GM12878 (cell line): Measurements from ENCODE around the gene DHX38. TPM values are rescaled to one million over a fixed set of nuclear protein-coding genes. Genes with fewer than 3 reads are reported as not detected.
A peak's percentile ranks its signal among the peaks of the same experiment; 100 is the strongest.

Experiments used
- ATAC-seq: fragments of 200-7000 bp; cut with Tn5 transposase; 3 replicates; pipeline ENCODE4 v1.9.1; 2020; ENCODE audit warnings: mild to moderate bottlenecking, moderate library complexity
- BruUV-seq: library from RNA; stranded (reverse); fragments of 400-500 nt; replicated peaks from 2 replicates; lab custom pipeline; 2021; lab: Mats Ljungman, UMichigan
- CTCF ChIA-PET: fragments of 300-600 bp; sonication (Branson Sonifier 250); formaldehyde crosslinking; extraction: SDS; loops from one replicate; lab custom pipeline; 2021; ENCODE audit warnings: inconsistent platforms; lab: Yijun Ruan, JAX
- POLR2A ChIA-PET: fragments of 350-600 bp; formaldehyde crosslinking; extraction: SDS; loops from one replicate; lab custom pipeline; 2021; ENCODE audit warnings: inconsistent platforms; lab: Charles Lee
- RAD21 ChIA-PET: fragments of 300-600 bp; sonication (Branson Sonifier 250); formaldehyde crosslinking; loops from one replicate; lab custom pipeline; 2023; ENCODE audit warnings: antibody characterized with exemption; ENCODE audit not compliant: unreplicated experiment; lab: Charles Lee
- SMC1A ChIA-PET: fragments of 300-600 bp; sonication (Branson Sonifier 250); formaldehyde crosslinking; loops from one replicate; lab custom pipeline; 2023; ENCODE audit not compliant: unreplicated experiment, uncharacterized antibody; lab: Charles Lee
- DNase-seq: peaks from one replicate; pipeline ENCODE4 v3.0.0-alpha.2; 2011; ENCODE audit warnings: low read depth, low spot score
- FAIRE-seq: peaks from 3 replicates; lab custom pipeline; 2011; peaks lifted over from hg19 to GRCh38; lab: Jason Lieb, UNC
- H2AFZ ChIP-seq: 2 replicates; pipeline ENCODE4 v1.6.0; 2011; ENCODE audit warnings: low read depth, low read length, control low read depth; ENCODE audit not compliant: control insufficient read depth
- H3K27ac ChIP-seq: 2 replicates; pipeline ENCODE4 v1.5.1; 2011; ENCODE audit warnings: control low read depth; ENCODE audit not compliant: control insufficient read depth, insufficient read depth
- H3K27me3 ChIP-seq, 2 experiments: replicated peaks in 1 of 2; 2 replicates each; pipeline versions ENCODE4 v1.6.0 to v1.6.1; 2011; ENCODE audit warnings: low read length in 1 of 2; ENCODE audit not compliant: control insufficient read depth in 2 of 2, insufficient read depth in 2 of 2
- H3K36me3 ChIP-seq, 2 experiments: 2 replicates each; pipeline ENCODE4 v1.5.1; 2011; ENCODE audit warnings: low read length in 1 of 2; ENCODE audit not compliant: control insufficient read depth in 2 of 2, insufficient read depth in 2 of 2
- H3K4me1 ChIP-seq: 2 replicates; pipeline ENCODE4 v1.6.1; 2011; ENCODE audit warnings: mild to moderate bottlenecking, low read length, moderate library complexity, mixed read lengths; ENCODE audit not compliant: control insufficient read depth, insufficient read depth
- H3K4me2 ChIP-seq: 2 replicates; pipeline ENCODE4 v1.6.0; 2011; ENCODE audit warnings: control low read depth; ENCODE audit not compliant: control insufficient read depth, insufficient read depth
- H3K4me3 ChIP-seq: fragments of 200-600 bp; sonication (generic); 2 replicates; pipeline ENCODE4 v1.5.1; 2016
- H3K79me2 ChIP-seq: 2 replicates; pipeline ENCODE4 v1.6.0; 2011; ENCODE audit warnings: low read length; ENCODE audit not compliant: control insufficient read depth, insufficient read depth
- H3K9ac ChIP-seq: 2 replicates; pipeline ENCODE4 v1.8.0; 2011; ENCODE audit warnings: low read length, control low read depth, mixed read lengths; ENCODE audit not compliant: control insufficient read depth, insufficient read depth
- H3K9me3 ChIP-seq: replicated peaks from 3 replicates; pipeline ENCODE4 v1.5.1; 2011; ENCODE audit warnings: mild to moderate bottlenecking, low read length; ENCODE audit not compliant: control insufficient read depth, insufficient read depth
- H4K20me1 ChIP-seq: 2 replicates; pipeline ENCODE4 v1.6.0; 2011; ENCODE audit not compliant: control insufficient read depth, insufficient read depth
- EP300 ChIP-seq, 2 experiments: fragments of 150-350 bp in 1 of 2; IDR thresholded peaks; 2 replicates each; pipeline ENCODE4 v1.6.1; 2011 to 2012; ENCODE audit warnings: low read depth in 2 of 2, low read length in 2 of 2, borderline replicate concordance in 1 of 2, improper control_type of control experiment in 1 of 2, inconsistent platforms in 1 of 2; ENCODE audit not compliant: control insufficient read depth in 1 of 2
- ESRRA ChIP-seq: IDR thresholded peaks from 2 replicates; pipeline ENCODE4 v1.6.1; 2012; ENCODE audit warnings: mild to moderate bottlenecking, low read length, improper control_type of control experiment
- FOS ChIP-seq: IDR thresholded peaks from 3 replicates; pipeline ENCODE4 v1.6.1; 2011; ENCODE audit warnings: borderline replicate concordance; ENCODE audit not compliant: insufficient read length; ENCODE audit errors: extremely low read depth
- IKZF1 ChIP-seq: fragments of 450-650 bp; conservative IDR thresholded peaks from 2 replicates; pipeline ENCODE4 v1.6.1; 2017; ENCODE audit warnings: antibody characterized with exemption, mild to moderate bottlenecking
- JUND ChIP-seq: IDR thresholded peaks from 2 replicates; pipeline ENCODE4 v1.6.1; 2012; ENCODE audit warnings: low read depth, mild to moderate bottlenecking, low read length, improper control_type of control experiment, moderate library complexity
- MEF2A ChIP-seq: IDR thresholded peaks from 2 replicates; pipeline ENCODE4 v1.6.1; 2011; ENCODE audit warnings: low read depth, mild to moderate bottlenecking, low read length, moderate library complexity; ENCODE audit not compliant: insufficient read depth
- MEF2B ChIP-seq: fragments of 450-650 bp; IDR thresholded peaks from 2 replicates; pipeline ENCODE4 v1.6.1; 2018; ENCODE audit warnings: mild to moderate bottlenecking, moderate library complexity; ENCODE audit not compliant: partially characterized antibody, poor library complexity, severe bottlenecking
- NFYA ChIP-seq: IDR thresholded peaks from 2 replicates; pipeline ENCODE4 v1.6.1; 2011; ENCODE audit warnings: low read depth, mild to moderate bottlenecking, low read length, improper control_type of control experiment, borderline replicate concordance
- NR2F1 ChIP-seq: fragments of 450-650 bp; conservative IDR thresholded peaks from 2 replicates; pipeline ENCODE4 v1.6.1; 2017; ENCODE audit warnings: mild to moderate bottlenecking
- RAD21 ChIP-seq: IDR thresholded peaks from 2 replicates; pipeline ENCODE4 v1.6.1; 2011; ENCODE audit warnings: mild to moderate bottlenecking, low read depth, low read length, moderate library complexity; ENCODE audit not compliant: insufficient read depth
- RB1 ChIP-seq: fragments of 450-650 bp; formaldehyde crosslinking; IDR thresholded peaks from 2 replicates; pipeline ENCODE4 v1.6.1; 2017; ENCODE audit warnings: mild to moderate bottlenecking, borderline replicate concordance
- RUNX3 ChIP-seq: IDR thresholded peaks from 2 replicates; pipeline ENCODE4 v1.6.1; 2012; ENCODE audit warnings: low read length, inconsistent platforms
- ZBED1 ChIP-seq: IDR thresholded peaks from 2 replicates; pipeline ENCODE4 v1.6.1; 2016; ENCODE audit warnings: borderline replicate concordance
- ZNF207 ChIP-seq: fragments of 450-650 bp; IDR thresholded peaks from 2 replicates; pipeline ENCODE4 v1.6.1; 2014; ENCODE audit warnings: antibody characterized with exemption, mild to moderate bottlenecking, borderline replicate concordance
- ZNF24 ChIP-seq: fragments of 450-650 bp; IDR thresholded peaks from 2 replicates; pipeline ENCODE4 v1.6.1; 2017; ENCODE audit warnings: antibody characterized with exemption, mild to moderate bottlenecking
- WGBS: methylation state at CpG from one replicate; pipeline ENCODE4 v1.1.6; 2016; ENCODE audit warnings: low lambda C conversion rate; ENCODE audit not compliant: insufficient replicate concordance, insufficient coverage; ENCODE audit errors: missing lambda C conversion rate; 5-methylcytosine and 5-hydroxymethylcytosine counted together
- in situ Hi-C: fragments of 300-500 bp; cut with MboI; formaldehyde crosslinking; loops from 9 replicates; pipeline ENCODE4 v1.14.3; 2018; ENCODE audit warnings: mixed read lengths
- intact Hi-C: fragments of 100-400 bp; cut with micrococcal nuclease; formaldehyde crosslinking; loops from one replicate; pipeline ENCODE4 v1.14.2; 2022; ENCODE audit not compliant: unreplicated experiment
- polyA plus RNA-seq, 11 experiments: library from polyadenylated mRNA; depleted of rRNA in 4 of 11; unstranded in 6 of 11; stranded (reverse) in 5 of 11; fragments of >200 nt; fragmentation: Nextera tagmentation in 4 of 11; fragmentation: Illumina TruSeq in 1 of 11; extraction: Ambion mirVana in 4 of 11; extraction: Trizol in 1 of 11; gene quantifications; 1 replicate in 1 of 11; 2 replicates in 10 of 11; pipeline versions ENCODE4 v1.2.1 to v1.2.3, GENCODE V29; 2011 to 2016; ENCODE audit warnings: inconsistent platforms in 2 of 11, missing spikeins in 2 of 11, low read depth in 1 of 11
- total RNA-seq, 4 experiments: library from RNA; depleted of rRNA in 3 of 4; stranded (reverse); fragments of >200 nt in 3 of 4; fragmentation: Illumina TruSeq in 1 of 4; extraction: Trizol in 1 of 4; gene quantifications; 2 replicates each; pipeline versions ENCODE4 v1.2.1 to v1.2.3, GENCODE V29; 2013 to 2021
- TF ChIP-seq, protein P1 (sequence below): fragments of 450-650 bp; IDR thresholded peaks from 2 replicates; pipeline ENCODE4 v1.6.1; 2018; ENCODE audit warnings: borderline replicate concordance, mild to moderate bottlenecking; ENCODE audit not compliant: partially characterized antibody
- TF ChIP-seq, protein P2 (sequence below): fragments of 450-650 bp; conservative IDR thresholded peaks from 2 replicates; pipeline ENCODE4 v1.6.1; 2017; ENCODE audit warnings: mild to moderate bottlenecking, moderate library complexity

DHX38 gene
- total and polyA plus RNA-seq, 10 of the 15 experiments (the other 5 are each of a cell fraction or from before 2014, with no cell fraction given): 2.1 to 67.8 (median 43.2) TPM

DNA sequence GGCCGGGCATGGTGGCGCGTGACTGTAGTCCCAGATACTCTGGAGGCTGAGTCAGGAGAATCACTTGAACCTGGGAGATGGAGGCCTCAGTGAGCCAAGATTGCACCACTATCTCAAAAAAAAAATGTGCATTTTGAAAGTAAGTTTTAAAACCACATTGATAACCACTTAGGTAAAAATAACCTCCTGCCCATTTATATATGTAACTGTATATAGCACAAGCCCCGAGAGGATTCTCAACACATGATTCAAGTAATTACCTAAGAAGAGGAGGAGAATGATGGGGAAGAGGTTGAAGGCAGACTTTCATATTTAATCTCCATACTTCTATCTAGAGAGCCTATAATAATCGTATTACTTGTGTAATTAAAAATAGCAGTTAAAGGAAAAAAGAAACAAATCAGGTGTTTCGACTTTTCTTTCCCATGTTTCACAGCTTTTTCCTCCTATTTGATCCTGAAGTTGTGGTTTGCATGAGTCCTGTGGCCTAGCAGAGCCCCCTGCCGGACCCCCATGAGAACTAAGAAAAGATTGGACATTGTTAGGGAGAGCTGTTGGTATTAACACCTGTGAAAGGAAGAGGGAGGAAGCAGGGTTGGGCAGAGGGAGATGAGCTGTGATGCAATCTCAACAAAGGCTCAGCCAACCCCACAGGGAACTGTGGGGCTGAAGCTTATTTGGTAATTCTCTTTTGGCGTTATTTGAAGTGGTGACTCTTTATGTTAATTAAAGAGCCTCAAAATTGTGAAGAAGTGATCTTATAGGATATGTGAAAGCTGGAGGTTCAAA, 56.2 kb downstream of the DHX38 start:
- Histone ChIP-seq H3K4me2 (peak overlapping the region; percentile 32; the same call in 1 of the 2 replicates), H3K36me3 (no peaks in the 10 kb centered on the region), H3K9ac (no peak overlapping the region), H2AFZ (no peak overlapping the region; the same call in 1 of the 2 replicates)
- ChIA-PET CTCF (interaction anchor here (0.7 to 2.3 kb wide), 5 partner anchors 10 to 25 kb away, joined by 3 to 13 read pairs (median 4); partner anchors contain the start of gene PMFBP1), SMC1A (interaction anchor here (0.6 to 1.0 kb wide), 3 partner anchors 19 to 45 kb away, joined by 3 read pairs; no protein-coding TSS in a partner anchor), POLR2A (interaction anchor here (1.1 kb wide), 1 partner anchor 11 kb away, joined by 3 read pairs; no protein-coding TSS in a partner anchor), RAD21 (interaction anchor here (0.6 to 1.1 kb wide), 2 partner anchors 16 to 25 kb away, joined by 3 read pairs; no protein-coding TSS in a partner anchor)
- ATAC-seq (peak; percentile 68), FAIRE-seq (no peak)
- WGBS: 44% methylated on average over 8 of the region's 8 CpGs
- 0 out of 2 replicates have a peak, but pooled peaks have one; percentile 65 for TF ChIP-seq MEF2A
- TF ChIP-seq, protein P1, sequence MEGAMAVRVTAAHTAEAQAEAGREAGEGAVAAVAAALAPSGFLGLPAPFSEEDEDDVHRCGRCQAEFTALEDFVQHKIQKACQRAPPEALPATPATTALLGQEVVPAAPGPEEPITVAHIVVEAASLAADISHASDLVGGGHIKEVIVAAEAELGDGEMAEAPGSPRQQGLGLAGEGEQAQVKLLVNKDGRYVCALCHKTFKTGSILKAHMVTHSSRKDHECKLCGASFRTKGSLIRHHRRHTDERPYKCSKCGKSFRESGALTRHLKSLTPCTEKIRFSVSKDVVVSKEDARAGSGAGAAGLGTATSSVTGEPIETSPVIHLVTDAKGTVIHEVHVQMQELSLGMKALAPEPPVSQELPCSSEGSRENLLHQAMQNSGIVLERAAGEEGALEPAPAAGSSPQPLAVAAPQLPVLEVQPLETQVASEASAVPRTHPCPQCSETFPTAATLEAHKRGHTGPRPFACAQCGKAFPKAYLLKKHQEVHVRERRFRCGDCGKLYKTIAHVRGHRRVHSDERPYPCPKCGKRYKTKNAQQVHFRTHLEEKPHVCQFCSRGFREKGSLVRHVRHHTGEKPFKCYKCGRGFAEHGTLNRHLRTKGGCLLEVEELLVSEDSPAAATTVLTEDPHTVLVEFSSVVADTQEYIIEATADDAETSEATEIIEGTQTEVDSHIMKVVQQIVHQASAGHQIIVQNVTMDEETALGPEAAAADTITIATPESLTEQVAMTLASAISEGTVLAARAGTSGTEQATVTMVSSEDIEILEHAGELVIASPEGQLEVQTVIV: no peak
- TF ChIP-seq ESRRA: no peak
- TF ChIP-seq NFYA: no peak
- TF ChIP-seq ZNF207: no peak
- TF ChIP-seq RB1: no peak
- TF ChIP-seq EP300 (IDR thresholded peaks at IDR 0.05; ENCODE audit: borderline replicate concordance in 1 of 2, control insufficient read depth in 1 of 2, low read depth in 2 of 2, low read length in 2 of 2): 0 out of 4 replicates have a peak, but pooled peaks of 1 of the 2 experiments have one; percentile 13
- TF ChIP-seq JUND: no peak
- TF ChIP-seq, protein P2, sequence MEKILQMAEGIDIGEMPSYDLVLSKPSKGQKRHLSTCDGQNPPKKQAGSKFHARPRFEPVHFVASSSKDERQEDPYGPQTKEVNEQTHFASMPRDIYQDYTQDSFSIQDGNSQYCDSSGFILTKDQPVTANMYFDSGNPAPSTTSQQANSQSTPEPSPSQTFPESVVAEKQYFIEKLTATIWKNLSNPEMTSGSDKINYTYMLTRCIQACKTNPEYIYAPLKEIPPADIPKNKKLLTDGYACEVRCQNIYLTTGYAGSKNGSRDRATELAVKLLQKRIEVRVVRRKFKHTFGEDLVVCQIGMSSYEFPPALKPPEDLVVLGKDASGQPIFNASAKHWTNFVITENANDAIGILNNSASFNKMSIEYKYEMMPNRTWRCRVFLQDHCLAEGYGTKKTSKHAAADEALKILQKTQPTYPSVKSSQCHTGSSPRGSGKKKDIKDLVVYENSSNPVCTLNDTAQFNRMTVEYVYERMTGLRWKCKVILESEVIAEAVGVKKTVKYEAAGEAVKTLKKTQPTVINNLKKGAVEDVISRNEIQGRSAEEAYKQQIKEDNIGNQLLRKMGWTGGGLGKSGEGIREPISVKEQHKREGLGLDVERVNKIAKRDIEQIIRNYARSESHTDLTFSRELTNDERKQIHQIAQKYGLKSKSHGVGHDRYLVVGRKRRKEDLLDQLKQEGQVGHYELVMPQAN: no peak
- 0 out of 2 replicates have a peak, but pooled peaks have one; percentile 12 for TF ChIP-seq RAD21
- peak; percentile 62 for TF ChIP-seq MEF2B
- no peak for TF ChIP-seq IKZF1
- TF ChIP-seq ZBED1: no peak
- TF ChIP-seq RUNX3: peak; percentile 27; the same call in 1 of the 2 replicates
- no peak for TF ChIP-seq ZNF24
- TF ChIP-seq FOS: no peak
- TF ChIP-seq NR2F1: no peak
- TF ChIP-seq, all 136 proteins: peak for 5
- Histone ChIP-seq H3K79me2 (no peaks in the 10 kb centered on the region), H3K27ac (no peak overlapping the region), H3K4me3 (no peak overlapping the region), H3K27me3 (no peaks in the 10 kb centered on the region), H3K9me3 (no peaks in the 10 kb centered on the region), H3K4me1 (peaks cover 10% of the 10 kb centered on the region; the same call in 1 of the 2 replicates), H4K20me1 (no peaks in the 10 kb centered on the region)
- in situ Hi-C loops: no loop called here
- no TSS peak for BruUV-seq
- DNase-seq: no peak
- intact Hi-C loops: no loop called here
